NCI-H1417 treated with DMSO at 0.1 percent for 48 hours (cell line): ENCODE results near the gene KRTAP10-8.
"Not testable (repeated sequence)": the region's sequence is repeated elsewhere in the genome, so short reads cannot be mapped to it uniquely, and the experiment has no call there.

Experiments
- DNase-seq: peaks from one replicate; lab custom pipeline; 2025; lab: John Stamatoyannopoulos, UW

Gene KRTAP10-8

GRCh38 chr21:44579056-44579832 is 32.6 kb upstream of the KRTAP10-8 start:
- DNase-seq = no peak

DNA sequence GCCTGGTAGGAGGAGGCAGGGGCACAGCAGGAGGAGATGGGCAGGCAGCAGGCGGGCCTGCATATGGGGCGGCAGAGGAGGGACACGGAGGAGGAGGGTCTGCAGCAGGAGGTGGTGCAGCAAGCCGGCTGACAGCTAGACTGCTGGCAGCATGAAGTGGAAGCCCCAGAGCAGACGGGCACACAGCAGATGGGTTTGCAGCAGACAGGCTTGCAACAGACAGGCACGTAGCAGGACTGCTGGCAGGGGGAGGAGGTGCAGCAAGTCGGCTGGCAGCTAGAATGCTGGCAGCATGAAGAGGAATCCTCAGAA is 32.1 kb upstream of the KRTAP10-8 start:
- no peak for DNase-seq

DNA sequence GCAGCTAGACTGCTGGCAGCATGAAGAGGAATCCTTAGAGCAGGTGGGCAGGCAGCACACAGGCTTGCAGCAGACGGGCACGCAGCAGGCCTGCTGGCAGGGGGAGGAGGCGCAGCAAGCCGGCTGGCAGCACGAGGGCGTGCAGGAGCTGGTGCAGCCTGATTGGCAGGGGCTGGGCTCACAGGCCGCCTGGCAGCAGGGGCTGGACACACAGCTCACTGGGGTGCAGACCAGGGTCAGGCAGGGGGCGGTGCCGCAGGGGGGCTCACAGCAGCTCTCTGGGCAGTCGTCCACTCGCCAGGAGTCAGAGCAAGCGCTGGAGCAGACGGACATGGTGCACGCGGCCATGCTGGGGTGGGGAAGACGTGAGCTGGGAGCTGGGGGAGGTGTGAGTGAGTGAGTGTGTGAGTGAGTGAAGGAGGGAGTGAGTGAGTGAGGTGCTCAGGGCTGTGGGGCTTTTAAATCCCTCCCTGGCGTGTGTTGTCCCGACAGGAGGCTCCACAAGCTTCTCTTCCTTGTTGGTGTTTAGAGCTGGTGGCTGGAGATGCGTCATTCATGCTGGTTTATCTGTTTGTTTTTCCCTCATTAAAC is 31.6 kb upstream of the KRTAP10-8 start, which contains the start of gene KRTAP10-5:
Gene KRTAP10-5 (minus strand): TSS at position 374 of the 591 bp plus-strand sequence. CDS start 26 bp downstream, at position 348.
- not testable (repeated sequence) for DNase-seq

- no peak for DNase-seq
These were observed 30.7 kb upstream of the KRTAP10-8 start for GRCh38 chr21:44581158-44581557.

- no peak for DNase-seq
These were observed 29.8 kb upstream of the KRTAP10-8 start for GRCh38 chr21:44582055-44582454.

GRCh38 chr21:44583089-44583799 is 28.6 kb upstream of the KRTAP10-8 start:
- DNase-seq = peak; percentile 80

DNA sequence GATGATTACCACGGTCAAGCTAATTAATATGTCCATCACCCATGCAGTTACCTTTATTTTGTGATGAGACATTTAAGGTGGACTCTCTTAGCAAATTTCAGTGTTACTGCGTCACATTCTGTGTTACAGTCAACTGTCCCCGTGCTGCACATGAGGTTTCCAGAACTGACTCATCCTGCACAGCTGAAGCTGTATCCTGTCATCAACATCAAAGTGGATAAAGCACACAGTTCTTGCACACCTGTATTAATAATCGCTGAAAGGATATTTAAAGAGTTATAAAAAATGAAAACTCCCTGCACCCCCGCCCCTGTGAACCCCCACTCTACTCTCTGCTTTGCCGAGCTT is 28.1 kb upstream of the KRTAP10-8 start:
- DNase-seq = peak; percentile 80

GRCh38 chr21:44585892-44586291 is 26.0 kb upstream of the KRTAP10-8 start:
- no peak for DNase-seq

GRCh38 chr21:44589094-44589493 is 22.8 kb upstream of the KRTAP10-8 start:
- DNase-seq = no peak

DNA sequence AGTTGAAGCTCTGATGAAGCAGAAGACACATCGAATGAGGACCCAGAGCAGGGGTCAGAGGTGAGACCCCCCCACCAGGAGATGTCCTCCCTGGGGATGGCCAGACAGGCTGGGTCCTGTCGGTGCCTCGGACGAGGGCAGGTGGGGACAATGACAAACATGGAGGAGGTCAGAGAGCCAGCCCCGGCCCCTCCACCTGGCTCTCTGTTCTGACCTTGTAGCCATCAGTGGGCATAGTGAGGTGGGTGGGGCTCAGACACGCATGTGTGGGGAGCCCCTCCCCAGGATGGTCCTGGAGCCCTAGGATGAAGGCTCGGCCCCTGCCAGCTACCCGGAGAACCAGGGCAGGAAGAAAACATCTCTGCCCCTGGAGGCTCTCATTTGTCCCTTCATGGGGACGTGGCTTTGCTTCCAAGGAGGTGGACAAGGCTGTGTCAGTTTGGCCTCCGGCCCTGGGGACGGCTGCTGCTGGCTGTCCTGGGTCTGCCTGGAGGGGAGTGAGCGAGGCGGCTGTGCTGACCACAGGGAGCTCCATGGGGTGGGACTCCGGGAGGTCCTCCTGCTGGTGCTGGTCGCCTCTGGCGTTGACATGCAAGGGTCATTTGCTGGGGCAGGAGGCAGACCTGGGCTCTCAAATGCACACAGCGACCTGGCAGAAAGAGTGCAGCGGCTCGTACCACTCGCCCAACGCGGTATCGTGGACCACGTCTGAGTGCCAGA is 22.1 kb upstream of the KRTAP10-8 start:
- no peak for DNase-seq

DNA sequence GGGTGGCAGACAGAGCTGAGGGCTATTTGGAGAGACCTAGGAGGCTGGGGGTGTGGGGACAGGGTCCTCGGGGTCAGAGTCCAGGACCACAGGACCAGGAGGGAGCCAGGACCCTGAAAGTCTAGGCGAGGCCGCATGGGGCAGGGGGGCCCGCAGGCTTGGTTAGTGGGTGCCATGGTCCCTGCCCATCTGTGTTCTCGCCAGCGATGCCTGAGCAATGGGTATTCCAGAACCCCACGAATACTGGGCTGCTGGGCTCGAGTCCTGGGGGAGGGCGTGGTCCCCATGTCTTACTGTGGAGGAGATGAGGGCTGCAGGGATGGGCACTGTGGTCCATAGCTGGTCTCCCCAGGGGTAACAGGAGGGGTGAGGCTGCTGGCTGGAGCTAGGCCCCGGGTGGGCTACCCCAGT is 21.6 kb upstream of the KRTAP10-8 start:
- no peak for DNase-seq

DNA sequence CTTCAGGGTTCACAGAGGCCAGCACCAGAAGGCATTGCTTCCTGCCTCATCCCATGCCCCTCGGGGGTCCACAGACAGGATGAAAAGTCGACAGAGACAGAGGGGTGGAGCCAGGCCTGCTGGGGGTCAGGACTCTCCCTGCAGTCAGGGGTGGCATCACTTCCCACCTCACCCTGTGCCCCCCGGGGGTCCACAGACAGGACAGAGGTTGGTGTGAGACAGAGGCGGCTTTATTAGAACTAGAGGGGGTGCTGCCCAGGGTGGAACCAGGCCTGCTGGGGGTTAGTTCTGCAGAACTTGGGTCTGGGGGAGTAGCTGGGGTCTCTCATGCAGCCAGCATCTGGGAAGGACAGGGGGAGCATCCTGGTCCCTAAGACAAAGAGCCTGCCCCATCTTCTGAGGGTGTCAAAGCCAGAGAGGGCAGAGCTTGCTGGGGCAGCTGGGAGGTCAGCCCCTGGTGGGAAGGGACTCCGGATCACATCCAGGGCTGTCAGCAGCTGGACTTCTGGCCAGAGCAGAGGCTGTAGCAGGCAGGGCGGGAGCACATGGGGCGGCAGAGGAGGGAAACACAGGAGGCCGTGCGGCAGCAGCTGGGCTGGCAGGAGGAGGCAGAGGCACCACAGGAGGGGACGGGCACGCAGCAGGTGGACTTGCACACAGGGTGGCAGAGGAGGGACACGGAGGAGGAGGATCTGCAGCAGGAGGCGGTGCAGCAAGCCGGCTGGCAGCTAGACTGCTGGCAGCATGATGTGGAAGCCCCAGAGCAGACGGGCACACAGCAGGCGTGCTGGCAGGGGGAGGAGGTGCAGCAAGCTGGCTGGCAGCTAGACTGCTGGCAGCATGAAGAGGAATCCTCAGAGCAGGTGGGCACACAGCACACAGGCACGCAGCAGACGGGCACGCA is 20.7 kb upstream of the KRTAP10-8 start:
- DNase-seq = not testable (repeated sequence)

DNA sequence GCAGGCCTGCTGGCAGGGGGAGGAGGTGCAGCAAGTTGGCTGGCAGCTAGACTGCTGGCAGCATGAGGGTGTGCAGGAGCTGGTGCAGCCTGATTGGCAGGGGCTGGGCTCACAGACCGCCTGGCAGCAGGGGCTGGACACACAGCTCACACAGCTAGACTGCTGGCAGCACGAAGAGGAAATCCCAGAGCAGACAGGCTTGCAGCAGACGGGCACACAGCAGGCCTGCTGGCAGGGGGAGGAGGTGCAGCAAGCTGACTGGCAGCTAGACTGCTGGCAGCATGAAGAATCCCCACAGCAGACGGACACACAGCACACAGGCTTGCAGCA is 20.1 kb upstream of the KRTAP10-8 start:
- DNase-seq = not testable (repeated sequence)

DNA sequence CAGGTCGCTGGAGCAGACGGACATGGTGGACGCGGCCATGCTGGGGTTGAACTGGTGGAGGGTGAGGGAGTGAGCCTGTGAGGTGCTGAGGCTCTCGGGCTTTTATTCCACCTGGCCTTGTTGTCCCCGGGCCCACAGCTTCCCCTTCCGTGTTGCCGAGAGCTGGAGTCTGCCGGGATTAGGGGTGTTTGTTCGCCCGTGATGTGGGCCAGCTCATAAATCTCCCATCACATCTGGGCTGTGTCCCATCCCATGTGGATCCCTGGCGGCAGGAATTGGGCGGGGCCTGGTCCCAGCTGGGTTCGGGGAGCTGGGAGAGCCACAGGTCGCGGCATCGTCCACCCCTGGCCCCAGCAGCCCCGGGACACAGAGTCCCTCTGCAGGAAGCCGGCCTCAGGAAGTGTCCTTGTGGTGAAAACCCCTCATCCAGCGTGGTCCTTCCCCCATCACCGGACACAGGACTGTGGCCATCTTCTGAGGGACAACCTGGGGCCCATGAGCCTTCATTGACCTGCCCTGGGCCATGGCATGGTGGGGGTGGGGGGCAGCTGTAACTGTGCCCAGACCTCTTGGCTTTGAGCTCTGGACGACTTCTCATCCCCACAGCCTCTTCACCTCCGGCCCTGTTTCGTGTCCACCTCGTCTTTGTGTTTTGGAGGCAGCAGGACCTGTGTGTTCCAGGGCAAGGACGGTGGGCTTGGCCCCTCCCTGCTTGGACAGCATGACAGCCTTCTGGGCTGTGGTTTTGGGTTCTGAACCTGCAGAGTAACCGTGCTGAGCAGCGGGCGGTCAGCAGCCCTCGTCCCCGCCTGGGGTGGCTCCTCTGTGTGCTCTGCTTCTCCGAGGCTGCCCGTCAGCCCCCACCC is 19.2 kb upstream of the KRTAP10-8 start, which contains the start of gene KRTAP10-6:
Gene KRTAP10-6 (minus strand): TSS at position 60 of the 866 bp plus-strand sequence. CDS start 21 bp downstream, at position 39.
- no peak for DNase-seq

DNA sequence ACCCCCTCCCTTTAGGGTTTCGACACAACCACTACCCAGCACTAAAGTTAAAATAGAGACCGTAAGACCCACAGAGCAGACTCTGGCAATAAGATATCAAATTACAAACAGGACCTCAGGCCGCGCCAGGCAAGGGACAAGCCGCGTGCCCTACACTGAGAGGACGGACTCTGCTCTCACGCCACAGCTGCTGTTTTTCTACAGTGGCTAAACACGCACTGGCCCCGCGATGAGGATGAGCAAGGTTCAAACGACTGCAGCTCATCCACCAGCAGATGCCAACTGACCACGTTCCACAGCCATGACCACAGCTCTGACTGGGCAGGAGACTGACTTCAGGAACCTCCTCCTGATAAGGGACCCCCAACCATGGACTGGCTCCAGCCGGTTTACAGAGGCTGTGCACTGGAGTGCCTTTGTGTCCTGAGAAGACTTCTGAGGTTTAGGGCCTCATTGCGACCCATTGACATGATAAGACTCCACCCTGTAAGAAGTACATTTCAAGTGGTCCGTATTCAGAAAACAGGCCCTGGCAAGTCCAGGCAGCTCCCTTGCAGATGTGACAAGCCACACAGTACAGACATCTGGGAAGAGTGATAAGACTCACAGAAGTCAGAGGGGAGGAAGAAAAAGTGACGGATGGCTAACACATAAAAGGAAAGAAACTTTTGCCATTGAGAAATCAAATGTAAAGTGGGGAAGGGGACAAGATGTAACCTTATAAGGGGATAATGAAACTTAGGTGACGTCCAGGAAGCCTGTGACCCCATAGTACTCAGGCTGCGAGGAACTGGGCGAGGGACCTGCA is 18.1 kb upstream of the KRTAP10-8 start:
- no peak for DNase-seq

GRCh38 chr21:44594406-44594916 is 17.4 kb upstream of the KRTAP10-8 start:
- no peak for DNase-seq

- no peak for DNase-seq
These were observed 16.4 kb upstream of the KRTAP10-8 start for GRCh38 chr21:44595524-44595923.

DNA sequence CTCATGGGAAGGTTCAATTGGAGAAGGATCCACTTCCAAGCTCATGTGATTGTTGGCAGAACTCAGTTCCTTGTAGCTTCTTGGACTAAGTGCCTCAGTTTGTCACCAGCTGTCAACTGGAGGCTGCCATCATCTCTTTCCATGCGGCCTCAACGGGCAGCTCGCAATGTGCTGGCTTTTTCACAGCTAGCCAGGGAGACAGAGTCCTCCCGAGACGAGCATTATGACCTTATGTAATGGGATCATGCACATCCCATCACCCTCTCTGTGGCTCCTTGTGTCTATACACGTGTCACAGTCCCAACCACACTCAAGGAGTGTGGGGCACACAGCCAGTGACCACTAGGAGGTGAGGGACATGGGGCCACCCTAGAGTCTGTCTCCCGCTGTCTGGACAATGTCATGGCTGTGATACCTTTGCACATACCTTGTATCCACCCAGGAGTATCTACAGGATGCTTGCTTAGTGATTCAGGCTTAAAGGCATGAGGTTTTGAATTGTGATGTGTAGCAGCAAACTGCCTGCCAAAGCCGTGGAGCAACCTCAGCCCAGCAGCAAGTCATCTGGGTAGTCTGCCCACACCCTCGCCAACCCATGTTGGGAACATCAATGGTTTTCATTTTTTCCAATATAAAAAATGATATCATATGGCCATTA is 15.7 kb upstream of the KRTAP10-8 start:
- no peak for DNase-seq

- DNase-seq = no peak
These were observed 13.8 kb upstream of the KRTAP10-8 start for GRCh38 chr21:44598061-44598460.
